CD4-positive, alpha-beta T cell treated with Interleukin-6 for 4 hours (primary cell): ENCODE measurements around the gene KRT86.
"Not testable (repeated sequence)": the region's sequence is repeated elsewhere in the genome, so short reads cannot be mapped to it uniquely, and the experiment has no call there.

Source experiments
- DNase-seq: peaks from one replicate; pipeline ENCODE4 v3.0.0-alpha.2; 2020; ENCODE audit warnings: mixed read lengths

Gene KRT86

DNA sequence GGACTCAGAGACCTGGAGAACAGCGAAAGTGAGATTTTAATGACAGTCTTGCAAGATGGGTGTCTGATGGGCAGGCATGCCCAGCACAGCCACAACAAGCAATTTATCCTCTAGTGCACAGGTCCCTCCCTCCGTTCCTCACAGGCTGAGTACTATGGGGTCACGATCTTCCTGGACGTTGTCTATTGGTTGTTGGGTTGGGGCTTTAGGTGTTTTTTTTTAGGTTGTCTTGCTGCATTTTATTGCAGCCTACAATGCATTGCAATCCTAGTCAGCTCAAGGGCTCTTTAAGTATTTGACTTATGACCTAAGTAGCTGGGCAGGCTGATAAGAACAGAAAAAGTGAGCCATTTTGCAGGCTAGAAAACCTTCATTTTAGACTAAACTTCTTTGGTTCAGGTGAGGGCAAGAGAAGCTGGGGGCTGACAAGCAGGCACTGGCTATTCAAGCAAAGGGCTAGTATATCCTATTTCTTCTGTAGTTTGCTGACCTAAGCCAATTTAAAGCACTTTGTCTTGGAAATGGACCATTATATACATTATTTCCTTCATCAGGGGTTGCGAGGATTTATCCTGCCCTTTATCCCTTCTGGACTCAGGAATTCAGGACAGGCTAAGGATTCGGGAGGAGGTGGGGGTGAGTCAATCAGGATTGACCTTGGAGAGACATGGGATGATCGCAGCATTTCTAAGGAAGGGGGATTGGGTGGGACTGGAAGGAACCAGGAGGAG lies 35.4 kb upstream of the KRT86 start:
- no peak for DNase-seq

GRCh38 chr12:52239767-52240166 lies 34.7 kb upstream of the KRT86 start:
- DNase-seq, result no peak

GRCh38 chr12:52240247-52240646 lies 34.2 kb upstream of the KRT86 start:
- DNase-seq, result not testable (repeated sequence)

GRCh38 chr12:52241205-52241842 lies 33.1 kb upstream of the KRT86 start:
- no peak for DNase-seq

GRCh38 chr12:52242442-52243258 lies 31.8 kb upstream of the KRT86 start:
- no peak for DNase-seq

- no peak for DNase-seq
These were observed 31.1 kb upstream of the KRT86 start for GRCh38 chr12:52243259-52243855.

- DNase-seq, result peak; percentile 62
These were observed 30.4 kb upstream of the KRT86 start for GRCh38 chr12:52243856-52244614.

DNA sequence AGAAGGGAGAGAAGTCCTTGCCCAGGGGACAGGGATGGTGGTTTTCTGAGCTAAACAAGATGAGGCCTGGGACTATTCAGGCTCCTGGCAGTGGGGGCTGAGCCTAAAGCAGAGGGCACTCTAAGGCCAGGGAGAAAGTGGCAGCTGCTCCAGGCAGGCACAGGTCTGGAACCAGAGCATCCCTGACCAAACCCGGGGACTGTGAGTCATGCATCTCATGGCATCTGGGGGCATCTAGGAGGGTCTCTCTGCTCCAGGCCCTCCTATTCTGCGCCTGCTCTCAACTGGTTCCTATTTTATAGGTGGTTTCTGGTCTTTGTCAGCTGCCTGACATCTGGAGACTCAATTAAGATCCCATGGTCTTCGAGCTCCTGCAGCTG lies 29.8 kb upstream of the KRT86 start:
- no peak for DNase-seq

DNA sequence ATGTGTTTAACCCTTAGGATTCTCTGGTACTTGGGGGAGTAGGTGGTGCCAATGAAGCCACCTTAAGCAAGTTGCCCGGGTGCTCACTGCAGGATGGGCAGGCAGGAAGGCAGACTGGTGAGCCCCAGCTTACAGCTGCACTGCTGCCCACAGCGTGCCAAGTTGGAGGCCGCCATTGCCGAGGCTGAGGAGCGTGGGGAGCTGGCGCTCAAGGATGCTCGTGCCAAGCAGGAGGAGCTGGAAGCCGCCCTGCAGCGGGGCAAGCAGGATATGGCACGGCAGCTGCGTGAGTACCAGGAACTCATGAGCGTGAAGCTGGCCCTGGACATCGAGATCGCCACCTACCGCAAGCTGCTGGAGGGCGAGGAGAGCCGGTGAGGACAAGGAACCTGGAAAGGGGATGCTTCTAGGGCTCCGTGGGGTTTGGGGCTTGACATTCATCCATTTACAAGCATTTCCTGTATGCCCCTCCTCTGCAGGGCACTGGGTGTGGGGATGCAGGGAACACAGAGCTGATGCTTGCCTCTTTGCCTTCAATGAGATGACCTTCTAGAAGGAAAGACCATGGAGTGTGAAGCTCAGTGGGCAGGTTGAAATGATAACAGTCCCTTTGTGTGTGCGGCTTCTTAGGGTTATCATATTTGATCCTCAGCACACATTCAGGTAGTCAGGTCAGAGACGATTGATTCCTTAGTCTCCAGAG lies 29.0 kb upstream of the KRT86 start:
- no peak for DNase-seq

DNA sequence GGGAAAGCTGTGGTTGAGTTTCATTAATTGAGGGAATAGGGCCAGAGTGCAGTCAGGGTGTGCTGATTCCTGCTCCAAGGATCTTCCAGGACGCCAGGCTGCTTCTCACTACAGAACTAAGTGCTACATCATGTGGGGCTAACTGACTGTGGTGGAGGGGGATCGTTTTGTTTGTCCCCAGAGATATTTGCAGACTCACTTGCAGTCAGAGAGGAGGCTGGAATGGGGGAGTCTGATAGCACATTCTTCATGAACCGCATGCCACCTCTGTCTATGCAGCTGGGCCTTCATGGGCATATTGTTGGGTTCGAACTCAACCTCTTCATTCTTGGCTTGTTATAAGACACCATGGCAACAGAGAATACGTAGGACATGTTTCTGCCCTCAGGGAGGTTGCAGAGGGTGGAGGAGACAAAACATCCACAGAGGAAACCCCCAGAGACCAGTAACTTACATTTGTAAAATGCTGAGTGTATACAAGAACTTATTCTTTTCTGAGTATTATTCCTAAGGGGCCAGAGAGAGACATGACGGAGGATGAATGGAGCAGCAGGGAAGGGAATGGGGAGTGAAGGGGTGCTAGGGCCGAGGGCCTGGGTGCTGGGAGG lies 28.4 kb upstream of the KRT86 start:
- no peak for DNase-seq

GRCh38 chr12:52246720-52247621 lies 27.5 kb upstream of the KRT86 start:
- DNase-seq, result no peak

GRCh38 chr12:52247622-52248540 lies 26.6 kb upstream of the KRT86 start:
- no peak for DNase-seq

GRCh38 chr12:52248541-52249461 lies 25.6 kb upstream of the KRT86 start:
- no peak for DNase-seq

- no peak for DNase-seq
These were observed 24.9 kb upstream of the KRT86 start for GRCh38 chr12:52249511-52250047.

GRCh38 chr12:52250048-52250990 lies 24.1 kb upstream of the KRT86 start:
- DNase-seq, result no peak

DNA sequence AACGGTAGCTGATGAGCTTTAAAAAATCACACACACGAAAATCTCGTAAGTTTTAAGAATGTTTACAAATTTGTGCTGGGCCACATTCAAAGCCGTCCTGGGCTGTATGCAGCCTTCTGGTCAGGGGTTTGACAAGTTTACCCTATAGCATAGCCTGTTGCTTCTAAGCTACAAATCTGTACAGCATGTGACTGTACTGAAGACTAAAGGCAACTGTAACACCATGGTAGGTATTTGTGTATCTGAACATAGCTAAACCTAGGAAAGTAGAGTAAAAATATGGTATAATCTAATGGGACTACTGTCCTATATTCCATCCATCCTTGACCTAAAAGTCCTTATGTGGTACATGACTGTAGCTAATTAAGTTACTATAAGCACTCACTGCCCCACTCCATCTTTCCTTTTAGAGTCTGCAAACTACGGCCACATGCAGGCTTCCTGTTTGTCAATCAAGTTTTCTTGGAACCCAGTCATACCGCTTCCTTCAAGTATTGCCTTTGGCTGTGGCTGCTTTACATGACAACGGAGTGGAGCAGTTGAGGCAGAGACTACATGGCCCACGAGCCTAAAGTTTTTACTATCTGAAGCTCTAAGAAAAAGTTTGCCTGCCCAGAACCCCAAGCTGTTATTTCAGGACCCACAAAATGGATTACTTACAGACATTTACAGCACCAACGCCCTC lies 22.9 kb upstream of the KRT86 start:
- no peak for DNase-seq
